ENCODE data around the gene HSPA4.
"Not testable (repeated sequence)": the region's sequence is repeated elsewhere in the genome, so short reads cannot be mapped to it uniquely, and the experiment has no call there.

The HSPA4 gene

GRCh38 chr5:133128066-133128465 lies 76.3 kb downstream of the HSPA4 start:
- no peak for DNase-seq

DNA sequence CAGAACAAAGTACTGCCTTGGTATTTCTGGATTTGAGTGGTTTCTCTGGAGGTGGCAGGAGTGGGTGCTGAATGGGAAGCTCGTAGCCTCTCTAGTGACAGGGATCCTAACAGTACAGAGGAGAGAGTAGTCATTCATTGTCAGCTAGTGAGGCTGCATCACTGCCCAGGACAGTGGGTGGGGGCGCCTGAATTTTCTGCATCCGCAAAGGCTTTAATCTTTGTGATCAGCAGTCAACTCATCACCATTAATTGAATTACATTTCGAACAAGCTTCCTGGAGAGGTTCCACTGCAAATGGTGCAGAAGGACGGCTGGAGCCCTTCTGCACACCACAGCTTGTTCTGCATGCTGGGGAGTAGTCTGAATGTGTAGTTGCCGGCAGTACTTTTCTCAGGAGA lies 77.5 kb downstream of the HSPA4 start:
- DNase-seq = no peak

- no peak for DNase-seq
Observed at GRCh38 chr5:133129950-133130349, 78.1 kb downstream of the HSPA4 start.

GRCh38 chr5:133130387-133131118 lies 78.7 kb downstream of the HSPA4 start:
- DNase-seq = no peak

DNA sequence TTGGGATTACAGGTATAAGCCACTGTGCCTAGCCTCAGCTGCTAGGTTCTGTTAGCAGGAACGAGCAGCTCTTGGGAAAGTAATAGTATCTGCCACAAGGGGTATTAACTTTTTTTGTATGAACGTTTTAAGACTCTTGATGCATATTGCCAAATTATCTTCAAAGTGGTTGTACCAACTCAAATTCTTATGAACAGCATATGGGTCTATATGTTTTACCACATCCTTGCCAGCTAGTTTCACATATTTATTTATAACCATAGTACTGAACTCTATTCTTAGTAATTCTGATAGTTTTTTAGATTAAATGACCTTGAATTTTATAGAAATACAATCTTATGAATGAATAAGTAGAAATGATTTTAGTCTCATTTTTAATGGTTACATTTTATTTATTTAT lies 80.9 kb downstream of the HSPA4 start:
- DNase-seq = no peak

DNA sequence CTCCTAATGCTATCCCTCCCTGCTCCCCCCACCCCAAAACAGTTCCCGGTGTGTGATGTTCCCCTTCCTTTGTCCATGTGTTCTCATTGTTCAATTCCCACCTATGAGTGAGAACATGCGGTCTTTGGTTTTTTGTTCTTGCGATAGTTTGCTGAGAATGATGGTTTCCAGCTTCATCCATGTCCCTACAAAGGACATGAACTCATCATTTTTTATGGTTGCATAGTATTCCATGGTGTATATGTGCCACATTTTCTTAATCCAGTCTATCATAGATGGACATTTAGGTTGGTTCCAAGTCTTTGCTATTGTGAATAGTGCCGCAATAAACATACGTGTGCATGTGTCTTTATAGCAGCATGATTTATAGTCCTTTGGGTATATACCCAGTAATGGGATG lies 81.4 kb downstream of the HSPA4 start:
- DNase-seq = not testable (repeated sequence)

DNA sequence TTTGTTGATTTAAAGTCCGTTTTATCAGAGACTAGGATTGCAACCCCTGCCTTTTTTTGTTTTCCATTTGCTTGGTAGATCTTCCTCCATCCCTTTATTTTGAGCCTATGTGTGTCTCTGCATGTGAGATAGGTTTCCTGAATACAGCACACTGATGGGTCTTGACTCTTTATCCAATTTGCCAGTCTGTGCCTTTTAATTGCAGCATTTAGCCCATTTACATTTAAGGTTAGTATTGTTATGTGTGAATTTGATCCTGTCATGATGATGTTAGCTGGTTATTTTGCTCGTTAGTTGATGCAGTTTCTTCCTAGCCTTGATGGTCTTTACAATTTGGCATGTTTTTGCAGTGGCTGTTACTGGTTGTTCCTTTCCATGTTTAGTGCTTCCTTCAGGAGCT lies 85.1 kb downstream of the HSPA4 start:
- DNase-seq = not testable (repeated sequence)

DNA sequence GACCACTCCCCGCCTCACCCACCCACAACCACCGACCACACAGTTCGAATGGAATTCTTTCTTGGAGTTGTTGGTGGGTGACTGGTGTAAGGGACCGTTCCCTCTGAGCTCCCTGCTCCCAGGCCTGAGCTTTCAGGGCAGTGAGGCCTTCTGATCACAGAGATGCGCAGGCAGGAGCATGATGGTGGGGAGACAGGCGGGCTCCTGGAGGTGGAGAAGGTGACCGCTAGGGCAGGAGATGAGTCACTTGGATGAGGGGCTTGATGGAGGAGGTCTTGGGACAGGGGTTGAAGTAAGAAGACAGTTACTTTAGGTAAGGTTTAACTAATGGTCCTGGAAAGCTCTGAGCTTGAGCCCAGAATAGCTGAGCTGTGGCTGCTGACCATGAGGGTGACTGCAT lies 88.5 kb downstream of the HSPA4 start:
- no peak for DNase-seq

DNA sequence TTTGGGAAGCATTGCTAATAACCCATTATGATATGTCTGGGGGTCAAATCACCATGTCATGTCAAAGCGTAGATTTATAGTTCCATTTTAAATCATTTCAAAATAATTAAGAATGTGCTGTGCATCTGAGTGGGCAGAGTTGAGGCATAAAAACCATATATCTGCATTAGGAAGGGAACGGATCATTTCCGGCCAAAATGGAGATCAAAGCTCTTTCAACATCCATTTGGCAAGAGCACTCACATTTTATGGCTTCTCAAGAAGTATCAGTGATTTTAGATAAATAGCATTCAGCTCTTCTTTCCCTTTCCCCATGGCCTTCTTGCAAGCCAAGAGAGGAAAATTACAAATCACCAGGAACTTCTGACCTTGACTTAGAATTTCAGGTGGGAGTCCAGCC lies 89.9 kb downstream of the HSPA4 start:
- DNase-seq = no peak

GRCh38 chr5:133142782-133143181 lies 91.0 kb downstream of the HSPA4 start:
- no peak for DNase-seq

DNA sequence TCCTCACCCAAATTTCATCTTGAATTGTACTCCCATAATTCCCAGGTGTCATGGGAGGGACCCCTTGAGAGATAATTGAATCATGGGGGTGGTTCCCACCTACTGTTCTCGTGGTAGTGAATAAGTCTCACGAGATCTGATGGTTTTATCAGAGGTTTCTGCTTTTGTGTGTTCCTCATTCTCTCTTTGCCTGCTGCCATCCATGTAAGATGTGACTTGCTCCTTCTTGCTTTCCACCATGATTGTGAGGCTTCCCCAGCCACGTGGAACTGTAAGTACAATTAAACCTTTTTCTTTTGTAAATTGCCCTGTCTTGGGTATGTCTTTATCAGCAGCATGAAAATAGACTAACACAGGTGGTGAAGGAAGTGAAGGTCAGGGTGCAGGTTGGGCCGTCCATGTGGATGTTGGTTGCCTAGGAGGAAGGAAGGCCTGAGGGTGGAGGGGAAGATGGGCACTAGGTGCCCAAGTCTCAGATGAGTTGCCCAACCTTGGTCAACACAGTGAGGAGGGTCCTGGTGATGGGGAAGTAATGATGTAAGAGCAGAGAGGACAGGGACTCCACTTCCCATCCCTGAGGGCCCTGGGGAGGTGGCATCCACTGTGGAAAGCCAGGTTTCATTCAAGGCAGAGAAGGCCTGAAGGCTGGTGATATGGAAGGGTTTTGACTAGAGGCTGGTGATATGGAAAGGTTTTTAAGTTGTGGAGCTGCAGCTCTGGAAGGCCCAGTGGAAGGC lies 92.6 kb downstream of the HSPA4 start:
- DNase-seq = no peak

- no peak for DNase-seq
Observed at GRCh38 chr5:133145436-133146170, 93.8 kb downstream of the HSPA4 start.

DNA sequence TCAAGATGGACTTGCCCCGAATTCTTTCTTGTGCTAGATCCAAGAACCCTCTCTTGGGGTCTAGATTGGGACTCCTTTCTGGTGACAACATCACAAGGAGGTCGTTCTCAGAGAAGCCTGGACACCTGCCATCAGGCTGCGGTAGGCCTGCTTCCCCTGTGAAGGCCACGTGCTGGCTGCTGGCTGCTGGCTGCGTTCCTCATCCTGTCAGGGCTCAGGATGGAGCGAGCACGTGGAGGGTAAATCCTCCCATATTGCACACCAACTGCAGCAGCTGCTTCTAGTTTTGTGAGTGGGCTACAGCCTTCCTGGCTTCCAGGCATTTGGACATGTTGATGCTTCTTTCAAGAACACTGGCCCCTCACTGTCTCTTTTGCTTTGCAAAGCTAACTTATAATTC lies 95.6 kb downstream of the HSPA4 start:
- no peak for DNase-seq

DNA sequence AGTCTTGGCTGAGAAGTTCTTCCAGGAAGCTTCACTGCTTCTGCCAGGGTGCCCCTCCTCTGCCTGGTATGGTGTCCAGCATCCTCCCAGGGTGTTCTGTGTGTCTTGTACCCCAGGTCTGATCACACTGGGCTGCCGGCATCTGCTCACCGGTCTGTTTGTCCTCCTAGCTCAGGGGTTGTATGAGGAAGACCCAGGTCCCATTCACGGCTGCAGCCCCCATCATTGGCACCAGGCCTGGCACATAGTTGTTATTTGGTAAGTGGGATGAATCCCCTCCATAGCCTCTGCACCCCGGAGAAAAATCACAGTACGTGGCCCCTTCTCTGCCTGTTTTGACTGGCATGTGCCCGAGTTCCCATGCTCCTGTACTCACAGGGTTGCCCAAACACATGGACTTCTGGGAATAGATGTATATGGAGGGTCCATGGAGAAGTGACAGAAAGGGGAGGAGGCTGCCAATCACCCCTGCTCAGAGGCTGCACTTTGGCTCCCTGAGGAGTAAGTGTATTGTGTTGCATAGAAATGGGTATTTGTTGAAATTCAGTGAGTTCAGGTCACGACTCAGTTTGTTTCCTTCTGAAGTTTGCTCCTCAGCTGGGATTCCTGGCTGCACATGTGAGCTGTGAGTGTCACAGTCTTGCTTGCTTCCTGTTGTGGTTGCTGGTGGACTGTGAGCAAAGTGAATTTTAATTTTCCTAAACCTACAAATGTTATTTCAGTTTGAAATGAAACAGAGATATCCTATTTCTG lies 96.2 kb downstream of the HSPA4 start:
- DNase-seq = no peak

DNA sequence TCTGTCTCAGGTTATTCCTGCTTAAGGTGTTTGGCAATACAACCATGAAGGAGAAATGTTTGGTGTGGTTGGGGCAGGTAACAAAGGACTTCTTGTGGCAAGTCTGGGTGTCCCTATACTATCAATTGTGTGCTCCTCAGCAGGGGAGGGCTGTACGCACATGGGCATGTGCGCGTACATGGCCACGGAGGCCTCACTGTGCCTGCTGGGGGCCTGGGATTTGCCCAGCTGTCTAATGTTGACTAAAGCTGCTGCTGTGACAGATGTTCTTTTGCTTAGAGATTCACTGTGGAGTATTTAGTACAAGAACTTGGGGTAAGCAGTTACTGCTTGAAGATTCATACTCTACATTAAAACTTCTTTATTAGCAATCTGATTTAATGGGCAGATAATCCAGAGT lies 97.5 kb downstream of the HSPA4 start:
- DNase-seq = no peak

GRCh38 chr5:133150909-133151544 lies 99.2 kb downstream of the HSPA4 start:
- DNase-seq = no peak

- no peak for DNase-seq
Observed at GRCh38 chr5:133154274-133155075, 102.7 kb downstream of the HSPA4 start.

- DNase-seq = no peak
Observed at GRCh38 chr5:133155326-133155969, 103.6 kb downstream of the HSPA4 start.

All from NCI-H446 treated with DMSO at 0.1 percent for 48 hours (cell line).